ENCODE measurements around the gene CTRB1. TPM values are rescaled to one million over a fixed set of nuclear protein-coding genes. Genes with fewer than 3 reads are reported as not detected.

Gene CTRB1
- total and polyA plus RNA-seq, 2 of the 13 experiments (the other 11 are each of a cell fraction or from before 2014, with no cell fraction given): not detected

DNA sequence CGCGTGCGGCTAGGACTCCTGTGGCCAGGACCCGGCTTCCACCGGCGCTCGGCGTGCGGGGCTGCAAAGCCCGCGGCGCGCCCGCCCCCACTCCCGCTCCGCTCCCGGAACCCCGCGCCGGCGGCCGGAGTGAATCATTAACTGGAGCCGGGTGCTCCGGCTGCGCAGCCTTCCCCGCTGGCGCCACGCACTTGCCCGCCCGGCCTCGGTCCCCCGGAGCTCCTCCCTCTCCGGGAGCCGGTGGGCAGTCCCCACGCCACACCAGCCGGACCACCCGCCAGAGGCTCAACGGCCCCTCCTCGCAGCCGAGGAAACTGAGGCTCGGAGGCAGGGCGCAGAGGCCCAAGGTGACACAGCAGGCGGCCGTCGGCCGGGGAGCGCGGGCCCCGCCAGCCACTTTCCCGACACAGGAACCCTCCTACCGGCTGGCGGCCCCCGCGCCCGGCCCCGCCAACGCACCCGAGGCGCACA lies 32.1 kb downstream of the CTRB1 start (continued):
- TF ChIP-seq ZXDC (CRISPR knock-in tag; IDR thresholded peaks at IDR 0.05) (no peak), ZSCAN25 (CRISPR knock-in tag; IDR thresholded peaks at IDR 0.05) (peak; percentile 69; the same call in 1 of the 2 replicates), ZMAT5 (CRISPR knock-in tag; IDR thresholded peaks at IDR 0.05; ENCODE audit: borderline replicate concordance, low read depth) (no peak), KMT2A (CRISPR knock-in tag; IDR thresholded peaks at IDR 0.05) (peak; percentile 34; the same call in 1 of the 2 replicates), ZFX (CRISPR knock-in tag; IDR thresholded peaks at IDR 0.05; ENCODE audit: low read depth) (peak; percentile 82), ZNF263 (CRISPR knock-in tag; IDR thresholded peaks at IDR 0.05) (peak; percentile 78; the same call in 1 of the 2 replicates), DMAP1 (CRISPR knock-in tag; IDR thresholded peaks at IDR 0.05) (peak; percentile 32; the same call in 1 of the 2 replicates), DPF2 (CRISPR knock-in tag; IDR thresholded peaks at IDR 0.05; ENCODE audit: borderline replicate concordance, low read depth) (no peak), TOPORS (CRISPR knock-in tag; IDR thresholded peaks at IDR 0.05) (peak; percentile 61; the same call in 1 of the 2 replicates), DNMT3B (CRISPR knock-in tag; conservative IDR thresholded peaks at IDR 0.05) (no peak), MIER2 (CRISPR knock-in tag; IDR thresholded peaks at IDR 0.05) (no peak), ZNF83 (CRISPR knock-in tag; IDR thresholded peaks at IDR 0.05; ENCODE audit: borderline replicate concordance) (no peak), ZNF280B (CRISPR knock-in tag; IDR thresholded peaks at IDR 0.05; ENCODE audit: borderline replicate concordance) (0 out of 2 replicates have a peak, but pooled peaks have one; percentile 50), CREB3 (CRISPR knock-in tag; IDR thresholded peaks at IDR 0.05) (peak; percentile 59; the same call in 1 of the 2 replicates), ZNF543 (CRISPR knock-in tag; IDR thresholded peaks at IDR 0.05) (no peak; the same call in 1 of the 2 replicates), NONO (IDR thresholded peaks at IDR 0.05) (no peak), NONO (CRISPR knock-in tag; conservative IDR thresholded peaks at IDR 0.05) (no peak; the same call in 1 of the 2 replicates), HES4 (CRISPR knock-in tag; IDR thresholded peaks at IDR 0.05; ENCODE audit: borderline replicate concordance) (peak; percentile 43; the same call in 1 of the 2 replicates), ZBTB8A (CRISPR knock-in tag; IDR thresholded peaks at IDR 0.05; ENCODE audit: borderline replicate concordance, low read depth) (no peak), ZBTB26 (CRISPR knock-in tag; IDR thresholded peaks at IDR 0.05; ENCODE audit: borderline replicate concordance) (no peak), ZBTB14 (CRISPR knock-in tag; IDR thresholded peaks at IDR 0.05) (no peak), GFI1 (CRISPR knock-in tag; IDR thresholded peaks at IDR 0.05; ENCODE audit: borderline replicate concordance) (peak; percentile 26), U2AF1 (optimal IDR thresholded peaks at IDR 0.05; ENCODE audit: low read depth, low read length) (peak; percentile 28)
